Sigmoid colon (tissue), 7 donors: ENCODE measurements around the gene OR2H1. TPM values are rescaled to one million over a fixed set of nuclear protein-coding genes. Genes with fewer than 3 reads are reported as not detected.

Experiments
- DNase-seq: peaks from one replicate; pipeline ENCODE4 v3.0.0-alpha.2; 2019
- H3K27ac ChIP-seq, 4 donors: fragments of 200-600 bp; sonication (generic); one replicate each; pipeline ENCODE4 v1.5.1; 2016 to 2019; ENCODE audit warnings: mild to moderate bottlenecking in 1 of 4
- H3K27me3 ChIP-seq, 3 donors: fragments of 200-600 bp; sonication (generic); one replicate each; pipeline ENCODE4 v1.5.1; 2019; ENCODE audit warnings: mild to moderate bottlenecking in 1 of 3
- H3K36me3 ChIP-seq, 4 donors: fragments of 200-600 bp; sonication (generic); one replicate each; pipeline ENCODE4 v1.5.1; 2016 to 2019
- H3K4me1 ChIP-seq, 4 donors: fragments of 200-600 bp; sonication (generic); one replicate each; pipeline ENCODE4 v1.5.1; 2017 to 2019
- H3K4me3 ChIP-seq, 4 donors: fragments of 200-600 bp; sonication (generic); one replicate each; pipeline ENCODE4 v1.5.1; 2017 to 2019; ENCODE audit warnings: mild to moderate bottlenecking in 2 of 4, moderate library complexity in 1 of 4
- H3K9me3 ChIP-seq, 4 donors: fragments of 200-600 bp in 3 of 4; sonication (generic) in 3 of 4; one replicate each; pipeline versions ENCODE4 v1.5.1 to v1.6.1; 2013 to 2019
- CTCF ChIP-seq, 4 experiments: fragments of 450-650 bp in 3 of 4; fragments of 200-600 bp in 1 of 4; IDR thresholded peaks; one replicate each; pipeline ENCODE4 v1.5.1; 2016 to 2019; ENCODE audit warnings: antibody characterized with exemption in 4 of 4, mild to moderate bottlenecking in 3 of 4, moderate library complexity in 2 of 4
- EP300 ChIP-seq, 4 donors: sonication (generic); formaldehyde crosslinking; IDR thresholded peaks; one replicate each; pipeline ENCODE4 v1.6.1; 2017; ENCODE audit warnings: antibody characterized with exemption in 4 of 4
- POLR2A ChIP-seq, 2 donors: fragments of 450-650 bp; IDR thresholded peaks; one replicate each; pipeline ENCODE4 v1.6.1; 2016; ENCODE audit warnings: antibody characterized with exemption in 2 of 2, mild to moderate bottlenecking in 2 of 2, moderate library complexity in 2 of 2
- POLR2AphosphoS5 ChIP-seq, 4 donors: sonication (generic); formaldehyde crosslinking; IDR thresholded peaks; one replicate each; pipeline ENCODE4 v1.6.1; 2017; ENCODE audit warnings: antibody characterized with exemption in 4 of 4
- WGBS, 2 donors: extraction: QIAGEN DNeasy Blood & Tissue Kit; methylation state at CpG; one replicate each; pipeline ENCODE4 v1.1.7; 2013; 5-methylcytosine and 5-hydroxymethylcytosine counted together
- intact Hi-C: fragments of 100-400 bp; cut with DNase I; formaldehyde crosslinking; loops from one replicate; pipeline ENCODE4 v1.15.1; 2023
- polyA plus RNA-seq, 3 donors: library from polyadenylated mRNA; stranded (reverse); fragments of 200-250 nt; gene quantifications; one replicate each; pipeline ENCODE4 v1.2.3, GENCODE V29; 2013
- total RNA-seq, 4 donors: library from RNA; depleted of rRNA; stranded (reverse); fragments of >200 nt; gene quantifications; one replicate each; pipeline ENCODE4 v1.1.0, GENCODE V29; 2016
- donor health status: healthy with polysubstance abuse.
- donor health status: Bipolar disorder and iron deficiency.
- donor health status: healthy.

Gene OR2H1
- total and polyA plus RNA-seq, 7 donors, result not detected

GRCh38 chr6:29447670-29448069 lies 9.3 kb upstream of the OR2H1 start:
- intact Hi-C loops, result no loop called here
- Histone ChIP-seq H3K4me1 (no peaks in the 10 kb centered on the region), H3K4me3 (no peak overlapping the region), H3K27me3 (no peaks in the 10 kb centered on the region), H3K36me3 (no peaks in the 10 kb centered on the region), H3K9me3 (no peaks in the 10 kb centered on the region), H3K27ac (no peak overlapping the region)
- TF ChIP-seq CTCF (IDR thresholded peaks at IDR 0.05) (no peak), POLR2A (IDR thresholded peaks at IDR 0.05) (no peak), EP300 (IDR thresholded peaks at IDR 0.05) (no peak), POLR2AphosphoS5 (IDR thresholded peaks at IDR 0.05) (no peak)
- DNase-seq, result no peak
- WGBS, 2 donors, result 80 to 94% methylated on average over 1 of the region's 1 CpG

- WGBS, 2 donors, result 79 to 86% methylated on average over 3 of the region's 3 CpGs
- H3K27me3 ChIP-seq, result no peaks in the 10 kb centered on the region
- TF ChIP-seq POLR2AphosphoS5 (IDR thresholded peaks at IDR 0.05), result no peak
- TF ChIP-seq CTCF (IDR thresholded peaks at IDR 0.05), result no peak
These were observed 5.3 kb upstream of the OR2H1 start for GRCh38 chr6:29451471-29452193.

GRCh38 chr6:29461021-29461814 lies 4.3 kb downstream of the OR2H1 start:
- no peak for TF ChIP-seq POLR2AphosphoS5 (IDR thresholded peaks at IDR 0.05)
- no peak for TF ChIP-seq EP300 (IDR thresholded peaks at IDR 0.05)
- no peak for TF ChIP-seq POLR2A (IDR thresholded peaks at IDR 0.05)
- no peak for TF ChIP-seq CTCF (IDR thresholded peaks at IDR 0.05)
- Histone ChIP-seq H3K4me1 (no peaks in the 10 kb centered on the region), H3K4me3 (no peak overlapping the region), H3K27ac (no peak overlapping the region), H3K36me3 (no peaks in the 10 kb centered on the region), H3K27me3 (no peaks in the 10 kb centered on the region), H3K9me3 (no peaks in the 10 kb centered on the region)
- 65 to 86% methylated on average over 5 of the region's 5 CpGs for whole genome bisulfite sequencing, 2 donors
- intact Hi-C loops, result no loop called here
- no peak for DNase-seq

More at GRCh38 chr6:29451471-29452193, 5.3 kb upstream of the OR2H1 start:
- Histone ChIP-seq H3K27ac (no peak overlapping the region), H3K36me3 (no peaks in the 10 kb centered on the region), H3K4me1 (no peaks in the 10 kb centered on the region), H3K4me3 (no peak overlapping the region), H3K9me3 (no peaks in the 10 kb centered on the region)
- DNase-seq, result no peak
- intact Hi-C loops, result no loop called here

GRCh38 chr6:29462022-29462421 lies 5.1 kb downstream of the OR2H1 start:
- 74 to 81% methylated on average over 6 of the region's 6 CpGs for WGBS, 2 donors
- TF ChIP-seq EP300 (IDR thresholded peaks at IDR 0.05), result no peak
- TF ChIP-seq CTCF (IDR thresholded peaks at IDR 0.05), result no peak
- TF ChIP-seq POLR2A (IDR thresholded peaks at IDR 0.05), result no peak
- TF ChIP-seq POLR2AphosphoS5 (IDR thresholded peaks at IDR 0.05), result no peak
- H3K27me3 ChIP-seq, result no peaks in the 10 kb centered on the region
- H3K36me3 ChIP-seq, result no peaks in the 10 kb centered on the region
- intact Hi-C loops, result no loop called here
- DNase-seq, result no peak
- no peak overlapping the region for H3K4me3 ChIP-seq
- H3K4me1 ChIP-seq, result no peaks in the 10 kb centered on the region
- H3K9me3 ChIP-seq, result no peaks in the 10 kb centered on the region
- H3K27ac ChIP-seq, result no peak overlapping the region
